ENCODE measurements around the gene MDFIC.

MDFIC gene

DNA sequence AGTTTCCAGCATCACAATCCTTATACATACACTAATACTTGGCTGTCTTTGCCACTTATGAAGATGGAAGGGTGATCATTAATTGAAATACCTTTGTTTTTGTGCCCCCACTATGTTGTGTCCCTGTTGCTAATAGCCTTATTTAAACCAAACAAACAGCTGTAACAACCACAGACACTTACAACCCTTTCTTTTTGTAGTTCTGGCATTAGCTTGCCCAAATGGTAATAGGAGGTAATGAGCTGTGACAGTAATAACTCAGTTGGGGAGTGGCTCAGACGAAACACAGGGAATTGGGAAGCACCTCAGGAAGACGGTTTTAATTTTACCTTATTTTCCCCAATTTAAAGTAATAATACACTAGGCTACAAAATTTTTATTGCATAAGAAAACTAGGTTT lies 83.4 kb downstream of the MDFIC start:
- DNase-seq, result no peak

DNA sequence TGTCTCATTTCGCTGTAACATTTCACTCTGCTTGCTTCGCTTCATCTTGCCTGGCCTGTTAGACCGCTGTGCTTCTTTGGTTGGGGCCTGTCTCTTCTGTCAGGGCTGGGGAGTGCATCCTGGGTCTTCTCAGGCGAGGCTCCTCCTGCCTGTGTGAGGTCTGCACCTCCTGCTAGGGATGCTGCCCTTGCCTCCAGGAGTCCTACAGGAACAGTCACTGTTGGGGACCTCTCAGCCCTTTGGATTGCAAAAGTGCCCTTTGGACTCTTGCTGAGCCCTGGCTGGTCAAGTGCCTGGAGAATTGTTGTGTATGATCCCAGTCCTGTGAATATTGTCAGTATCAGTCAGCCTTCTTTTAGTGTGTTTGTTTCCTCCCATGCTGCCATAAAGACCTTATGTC lies 84.1 kb downstream of the MDFIC start:
- DNase-seq, result no peak

DNA sequence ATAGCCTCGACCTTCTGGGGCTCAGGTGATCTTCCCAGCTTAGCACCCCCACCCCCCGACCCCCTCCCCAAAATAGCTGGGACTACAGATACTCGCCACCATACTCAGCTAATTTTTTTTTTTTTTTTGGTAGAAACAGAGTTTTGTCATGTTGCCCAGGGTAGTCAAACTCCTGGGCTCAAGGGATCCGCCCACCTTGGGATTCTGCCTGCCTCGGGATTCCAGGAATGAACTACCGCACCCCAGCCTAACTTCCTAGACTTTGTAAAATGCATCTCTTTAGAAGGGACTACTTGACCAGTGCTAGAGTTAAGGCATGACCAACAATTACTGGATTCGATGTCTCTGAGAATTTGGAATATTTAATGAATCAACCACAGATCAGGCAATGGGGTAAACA lies 85.9 kb downstream of the MDFIC start:
- DNase-seq, result no peak

DNA sequence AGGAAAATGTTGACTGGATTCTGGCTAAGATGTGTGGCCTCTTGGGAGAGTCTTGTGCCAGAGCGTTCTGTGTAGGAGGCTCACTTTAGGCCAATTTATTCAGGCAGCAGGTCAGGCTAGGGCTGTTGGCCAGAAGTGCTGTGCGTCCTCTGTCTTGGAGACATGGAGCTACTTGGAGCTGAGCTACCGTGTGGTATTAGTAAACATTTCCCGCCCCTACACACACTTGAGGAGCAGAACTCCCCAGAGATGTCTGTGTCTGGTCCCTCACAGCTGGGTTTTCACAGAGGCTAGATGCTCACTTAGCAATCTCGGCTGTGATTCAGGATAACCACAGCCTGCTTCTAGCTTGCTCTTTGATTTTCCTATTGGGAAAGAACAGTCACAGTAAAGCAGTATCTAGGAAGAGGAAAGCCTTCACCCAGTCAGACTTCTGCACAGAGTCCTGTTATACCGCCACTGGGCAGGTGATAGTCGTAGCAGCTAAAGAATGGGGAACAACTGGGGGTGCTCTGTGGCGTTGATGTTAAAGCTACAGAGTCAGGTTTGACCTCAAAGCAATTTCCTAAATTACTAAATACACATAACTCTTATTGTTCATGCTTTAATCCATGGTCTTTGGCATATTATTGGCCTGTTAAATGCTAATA lies 86.7 kb downstream of the MDFIC start:
- DNase-seq, result no peak

DNA sequence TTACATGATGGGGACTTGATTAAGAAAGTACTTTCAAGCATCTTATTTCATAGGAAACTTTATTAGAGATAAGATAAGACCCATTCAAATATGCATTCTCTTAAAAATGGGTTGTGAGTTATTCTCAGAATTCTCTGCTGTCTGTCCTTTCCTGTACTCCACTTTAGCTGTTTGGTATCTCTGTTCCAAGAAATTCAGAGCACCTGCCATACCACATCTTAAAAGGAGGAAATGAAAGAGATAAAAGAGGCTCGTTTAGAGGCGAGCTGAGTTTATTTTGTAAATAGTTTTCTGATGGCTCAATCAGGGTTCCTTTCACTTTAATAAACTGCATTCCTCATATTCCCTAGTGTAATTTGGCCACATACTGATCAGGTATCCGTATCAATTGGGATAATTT lies 87.2 kb downstream of the MDFIC start:
- DNase-seq, result no peak

DNA sequence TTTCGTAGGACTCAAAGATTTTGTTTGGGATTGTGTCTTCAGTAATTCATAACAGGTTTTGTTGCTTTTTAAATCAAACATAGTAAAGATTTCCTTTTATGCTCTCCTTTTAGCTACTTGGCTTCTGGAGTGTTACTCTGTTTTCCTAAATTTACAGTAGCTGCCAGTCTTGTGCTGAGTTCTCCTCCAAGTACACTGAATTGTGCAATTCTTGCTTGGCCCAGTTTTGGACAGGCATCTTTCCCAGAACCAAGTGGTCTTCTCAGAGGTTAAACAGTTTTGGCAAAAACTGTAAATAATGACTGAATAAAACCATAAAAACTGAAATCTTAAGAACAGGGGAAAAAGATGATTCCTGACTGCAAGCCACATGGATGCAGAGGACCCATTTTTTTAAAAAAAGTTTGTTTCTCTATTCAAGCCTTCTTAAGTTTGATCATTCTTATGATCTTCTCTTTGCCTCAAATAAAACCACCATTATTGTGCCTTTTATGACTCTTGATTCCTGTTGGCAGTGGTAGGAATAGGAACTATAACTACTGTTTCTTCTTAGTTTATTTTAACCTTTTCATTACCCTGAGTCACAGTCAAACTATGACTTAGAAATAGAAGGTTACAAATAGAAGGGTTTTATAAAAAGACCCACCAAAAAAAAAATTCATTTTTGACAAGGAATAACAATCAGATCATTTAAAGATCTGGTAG lies 88.0 kb downstream of the MDFIC start:
- DNase-seq, result no peak

DNA sequence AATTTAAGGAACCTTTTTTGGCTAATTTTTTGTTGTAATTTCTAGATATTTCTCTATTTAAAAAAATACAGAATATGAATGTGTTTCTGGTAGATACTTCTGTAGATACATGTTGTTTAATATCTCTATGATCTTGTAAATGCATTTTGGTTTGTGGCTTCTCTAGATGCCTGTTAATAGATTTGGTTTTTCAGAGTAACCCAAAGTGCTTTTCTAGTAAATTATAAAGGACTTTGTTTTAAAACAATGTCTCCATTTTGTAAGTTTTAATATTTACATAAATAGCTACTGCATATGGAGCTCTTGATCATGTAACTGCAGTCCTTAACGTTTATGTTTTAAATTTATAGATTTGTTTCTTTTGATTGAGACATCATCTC lies 88.5 kb downstream of the MDFIC start:
- no peak for DNase-seq

DNA sequence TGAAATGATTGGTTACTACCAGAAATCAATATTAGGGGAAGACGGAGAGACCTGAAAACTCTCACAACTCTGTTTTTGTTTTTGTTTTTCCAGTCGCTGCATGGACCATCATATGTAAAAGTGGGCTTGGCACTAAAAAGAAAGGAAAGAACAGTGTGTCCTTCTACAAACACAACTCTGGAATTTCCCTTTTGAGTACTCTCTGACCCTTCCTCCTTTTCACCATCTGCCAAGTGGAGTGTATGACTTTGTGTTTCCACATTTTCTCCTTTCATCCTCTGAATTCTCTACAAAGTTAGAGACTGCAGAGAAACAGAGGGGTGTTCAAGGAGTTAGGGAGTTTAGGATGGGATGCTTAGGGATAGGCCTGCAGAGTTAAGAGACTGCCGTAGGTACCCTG lies 92.0 kb downstream of the MDFIC start:
- no peak for DNase-seq

DNA sequence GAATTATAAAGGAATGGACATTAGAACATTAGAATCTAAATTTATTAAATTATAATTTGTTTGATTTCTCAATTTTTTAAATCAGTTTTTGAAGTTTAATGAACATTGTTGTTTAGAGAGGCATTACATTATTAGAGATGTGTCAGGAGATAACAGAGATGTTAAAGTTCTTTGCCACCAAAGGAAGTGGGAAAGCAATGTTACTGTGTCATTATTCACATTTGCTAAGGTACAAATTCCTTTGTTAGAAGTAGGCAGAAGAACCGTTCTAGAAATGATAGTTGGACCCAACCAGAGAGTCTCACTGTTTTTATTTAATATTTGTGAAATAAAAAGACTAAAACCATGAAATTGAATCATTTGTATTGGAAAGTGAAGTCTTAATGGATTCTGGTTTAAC lies 92.9 kb downstream of the MDFIC start:
- no peak for DNase-seq

DNA sequence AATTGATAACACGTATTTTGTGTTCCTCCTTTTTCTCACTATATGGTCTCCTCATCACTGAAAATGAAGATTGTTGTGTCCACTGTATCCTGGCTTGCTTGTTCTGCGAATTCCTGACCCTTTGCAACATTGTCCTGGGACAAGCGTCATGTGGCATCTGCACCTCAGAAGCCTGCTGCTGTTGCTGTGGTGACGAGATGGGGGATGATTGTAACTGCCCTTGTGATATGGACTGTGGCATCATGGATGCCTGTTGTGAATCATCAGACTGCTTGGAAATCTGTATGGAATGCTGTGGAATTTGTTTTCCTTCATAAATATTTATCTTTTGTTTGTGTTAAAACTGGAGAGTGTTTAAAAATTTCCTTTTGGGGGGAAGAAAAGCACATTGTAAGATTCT lies 93.7 kb downstream of the MDFIC start:
- DNase-seq, result no peak

DNA sequence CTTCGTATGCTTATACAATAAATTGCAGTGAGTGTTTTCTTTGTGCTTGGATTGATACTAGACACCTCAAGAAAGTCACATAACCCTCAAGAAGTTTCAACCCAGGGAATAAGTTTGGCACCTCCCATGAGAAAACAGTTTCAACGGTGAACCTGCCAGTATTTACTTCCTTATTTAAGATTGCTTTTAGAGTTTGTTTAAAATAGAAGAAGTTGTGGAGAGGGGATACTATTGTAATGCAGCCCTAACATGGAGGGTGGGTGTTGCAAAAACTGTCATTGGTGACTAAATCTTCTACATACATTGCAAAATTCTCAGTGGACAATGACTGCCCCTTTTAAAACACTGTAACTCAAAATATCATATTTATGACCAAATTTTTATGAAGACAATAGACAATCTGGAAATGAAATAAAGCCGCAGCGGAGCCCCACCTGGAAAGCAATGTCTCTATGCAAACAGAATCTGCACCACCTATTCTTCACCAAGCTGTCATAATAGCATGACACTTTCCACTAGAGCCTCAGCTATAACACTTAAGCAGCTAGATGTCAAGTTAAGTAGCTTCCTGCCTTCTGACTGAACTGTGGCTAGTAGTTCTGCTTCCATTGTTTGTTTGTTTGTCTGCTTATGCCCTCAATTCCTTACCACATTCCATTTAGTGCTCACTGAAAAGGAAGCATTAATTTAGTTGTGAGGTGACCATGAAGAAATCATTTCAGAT lies 98.2 kb downstream of the MDFIC start:
- DNase-seq, result no peak

DNA sequence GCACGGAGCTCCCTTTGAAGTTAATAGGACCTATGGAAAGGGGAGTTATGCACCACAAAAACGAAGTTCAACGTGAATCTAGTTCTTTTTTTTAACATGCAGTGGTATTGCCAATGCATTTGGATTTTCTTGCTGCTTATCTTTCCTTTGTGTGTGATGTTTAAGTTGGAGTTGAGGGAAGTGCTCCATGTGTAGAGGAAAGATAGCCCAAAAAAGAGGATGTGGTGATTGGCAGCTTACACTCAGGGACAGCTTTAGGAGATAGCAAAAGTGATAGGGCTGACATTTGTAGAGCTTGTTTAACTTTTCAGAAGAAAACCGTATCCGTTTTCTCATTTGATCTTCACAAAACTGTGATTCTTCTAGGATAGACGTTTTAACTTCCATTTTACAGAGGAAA lies 101.3 kb downstream of the MDFIC start:
- no peak for DNase-seq

DNA sequence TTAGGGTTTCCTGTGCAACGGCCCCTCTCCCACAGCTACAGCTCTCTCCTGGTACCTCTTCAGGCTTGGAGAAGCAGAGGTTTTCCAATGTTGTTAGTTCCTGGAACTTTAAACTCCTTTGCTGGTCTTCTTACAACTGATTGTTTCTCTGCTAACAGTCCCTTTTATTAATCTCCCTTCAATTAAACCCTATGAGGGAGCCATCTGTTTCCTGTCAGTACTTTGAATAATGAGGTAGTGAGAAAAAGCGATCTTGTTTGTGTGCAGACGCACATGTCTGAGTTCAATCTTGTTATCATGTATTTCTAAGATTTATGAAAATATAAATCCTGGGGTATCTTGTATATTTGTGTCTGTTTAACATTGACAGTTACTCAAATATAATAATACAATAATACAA lies 102.4 kb downstream of the MDFIC start:
- no peak for DNase-seq

DNA sequence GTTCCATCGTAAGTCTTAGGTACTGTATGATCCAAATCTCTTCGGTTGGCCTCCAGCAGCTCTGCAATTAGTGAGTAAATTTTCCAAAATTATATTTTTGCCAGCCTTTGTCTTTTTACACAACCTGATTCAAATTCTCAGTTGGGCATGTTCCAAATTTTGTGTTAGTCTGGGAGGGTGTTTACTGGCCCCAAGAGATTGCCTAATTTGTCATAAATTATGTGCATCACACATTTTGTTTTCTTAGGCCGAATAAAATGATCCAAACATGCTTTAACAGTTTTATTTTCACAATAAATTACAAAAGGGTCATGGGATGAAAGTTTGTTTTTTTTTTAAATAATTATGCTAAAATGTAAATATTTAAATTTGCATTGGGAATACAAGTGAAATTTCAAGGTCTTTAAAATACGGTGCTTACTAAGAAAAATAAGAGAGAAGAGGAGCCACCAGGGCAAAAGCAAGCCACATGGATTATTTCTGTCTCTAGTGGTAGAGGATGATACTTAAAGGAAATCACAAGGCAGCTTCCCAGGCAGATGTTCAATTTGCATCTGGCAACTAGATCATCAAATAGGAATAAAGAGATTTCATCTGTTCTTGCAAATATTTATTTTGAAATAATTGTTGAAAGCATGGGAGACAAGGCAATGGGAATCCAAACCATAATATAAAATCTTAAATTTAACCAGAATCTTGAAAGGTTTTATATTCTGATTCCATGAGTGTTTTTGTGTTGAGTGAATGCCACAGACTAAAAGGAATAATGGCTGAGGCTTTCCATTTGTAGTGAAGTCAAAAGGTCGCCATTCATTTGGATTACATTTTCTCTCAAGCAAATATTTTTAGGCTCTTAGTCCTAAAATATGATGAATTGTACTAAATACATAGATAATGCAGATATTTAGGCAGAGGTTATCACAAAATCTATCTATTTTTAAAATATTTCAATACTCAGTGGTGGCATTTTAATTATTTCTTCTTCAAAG lies 111.1 kb downstream of the MDFIC start:
- no peak for DNase-seq

DNA sequence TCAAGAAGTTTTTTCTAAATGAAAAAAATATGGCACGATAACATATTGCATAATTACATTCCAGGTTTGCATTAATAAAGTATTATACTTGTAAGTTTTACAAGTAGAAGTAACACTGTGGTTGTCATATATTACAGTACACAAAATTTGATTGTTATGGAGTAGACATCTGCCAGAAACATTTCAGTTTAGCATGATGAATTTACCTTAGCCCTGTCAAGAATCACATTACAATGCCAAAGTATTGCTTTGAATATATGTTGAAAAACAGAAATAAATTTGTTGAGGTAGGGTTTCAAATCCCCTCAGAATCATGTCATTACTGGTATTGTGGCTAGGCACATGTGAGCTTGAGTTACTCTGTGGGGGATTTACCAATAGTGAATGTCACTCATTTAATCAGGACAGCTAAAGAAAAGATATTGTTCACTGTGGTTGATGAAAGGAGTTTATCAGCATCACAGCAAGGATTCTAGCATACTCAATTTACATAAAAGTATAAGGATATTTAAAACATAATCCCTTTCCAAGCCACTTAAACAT lies 112.1 kb downstream of the MDFIC start:
- DNase-seq, result no peak

DNA sequence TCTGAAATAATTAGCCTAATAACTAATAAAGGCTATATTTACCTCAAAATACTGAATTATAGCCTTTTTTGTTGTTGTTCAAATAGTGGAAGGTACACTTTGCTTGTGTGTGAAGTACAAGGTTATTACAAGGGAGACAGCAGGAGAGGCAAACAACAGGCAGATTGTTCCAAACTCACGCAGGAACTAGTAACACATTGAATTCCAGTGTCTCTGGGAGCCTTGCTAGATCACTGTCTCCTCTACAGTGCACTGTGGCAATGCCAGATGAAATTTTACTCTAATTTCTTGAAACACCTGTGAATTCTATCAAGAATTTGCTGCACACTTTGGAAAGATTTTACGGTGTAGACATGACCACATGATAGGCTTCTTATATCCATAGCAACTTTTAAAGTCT lies 112.6 kb downstream of the MDFIC start:
- DNase-seq, result no peak

DNA sequence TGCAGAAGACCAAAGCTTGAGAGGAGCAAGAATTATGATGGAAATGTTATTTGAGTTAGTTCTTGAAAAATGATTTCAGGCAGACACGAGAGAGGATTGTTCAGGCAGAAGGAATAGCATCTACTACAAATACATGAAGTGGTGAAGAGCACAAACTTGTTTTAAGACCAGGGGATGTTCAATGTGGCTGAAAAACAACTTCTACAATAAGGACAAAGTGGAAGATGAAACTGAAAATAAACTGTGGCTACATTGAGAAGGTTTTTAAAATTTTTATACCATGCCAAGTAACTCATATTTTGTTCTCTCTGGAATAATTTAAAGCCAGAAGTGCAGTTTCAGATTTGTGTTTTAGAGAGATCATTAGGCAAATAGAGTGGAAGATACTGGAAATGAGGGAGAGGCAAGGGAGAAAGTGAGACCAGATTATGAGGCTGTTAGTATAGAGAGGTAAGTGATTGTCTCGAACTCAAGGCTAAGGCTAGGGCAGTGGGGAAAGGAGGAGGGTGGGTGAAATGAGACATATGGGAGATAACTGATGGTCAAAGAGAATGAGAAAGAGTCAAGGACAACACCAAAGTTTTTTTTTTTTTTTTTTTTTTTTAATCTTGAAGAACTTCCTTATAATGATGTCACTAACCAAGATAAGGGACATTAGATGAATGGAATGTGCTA lies 115.4 kb downstream of the MDFIC start:
- no peak for DNase-seq

DNA sequence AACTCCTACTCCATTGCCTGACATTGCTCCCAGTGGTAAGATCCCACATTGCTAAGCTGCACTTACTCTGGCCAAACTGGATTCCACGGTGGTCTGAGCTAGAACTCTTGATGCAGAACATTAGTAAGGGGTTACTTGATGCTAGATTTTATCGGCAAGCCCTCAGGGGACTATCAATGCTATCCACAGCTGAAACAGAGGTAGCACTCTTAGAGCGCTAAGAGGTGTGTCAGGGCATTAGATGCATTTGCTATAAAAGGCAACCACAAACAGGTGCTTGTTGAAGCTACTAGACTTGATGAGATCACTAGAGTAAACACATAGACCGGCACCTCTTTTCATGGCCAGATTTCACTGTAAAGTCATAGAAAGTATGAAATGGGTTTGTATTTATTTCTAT lies 116.3 kb downstream of the MDFIC start:
- DNase-seq, result no peak

DNA sequence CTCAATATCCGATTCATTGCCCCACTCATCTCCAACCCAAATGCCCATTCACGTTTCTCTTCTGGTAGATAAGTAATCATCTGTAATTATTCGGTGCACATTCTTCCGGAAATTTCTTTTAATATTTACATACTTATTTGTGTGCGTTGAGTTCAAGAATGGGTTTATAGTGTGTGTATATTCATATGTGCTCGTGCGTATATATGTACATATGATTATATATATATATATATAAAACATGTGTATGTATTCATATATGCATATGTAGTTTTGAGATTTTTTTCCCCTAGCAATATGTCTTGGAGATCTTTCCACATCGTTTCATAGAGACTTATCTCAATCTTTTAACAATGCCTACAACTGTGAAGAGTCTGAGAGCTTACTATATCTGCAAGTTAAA lies 118.2 kb downstream of the MDFIC start:
- DNase-seq, result no peak

DNA sequence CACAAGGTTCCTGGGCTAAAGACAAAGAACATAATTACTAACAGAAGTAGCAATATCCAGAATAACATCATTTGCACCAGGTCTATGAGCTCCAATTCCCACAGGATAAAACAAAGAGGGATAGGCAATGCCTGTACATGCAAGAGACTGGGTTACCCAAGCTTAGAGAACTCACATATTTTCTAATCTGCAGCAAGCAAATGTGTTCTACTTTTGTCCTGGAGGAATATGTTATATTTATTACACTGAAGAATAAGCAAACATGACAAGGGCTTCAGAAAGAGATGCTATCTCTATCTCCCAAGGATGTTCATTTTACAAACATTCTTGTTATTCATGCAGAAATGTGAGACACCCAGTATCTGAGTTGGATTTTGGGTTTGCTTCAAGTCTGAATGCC lies 118.6 kb downstream of the MDFIC start:
- no peak for DNase-seq

DNA sequence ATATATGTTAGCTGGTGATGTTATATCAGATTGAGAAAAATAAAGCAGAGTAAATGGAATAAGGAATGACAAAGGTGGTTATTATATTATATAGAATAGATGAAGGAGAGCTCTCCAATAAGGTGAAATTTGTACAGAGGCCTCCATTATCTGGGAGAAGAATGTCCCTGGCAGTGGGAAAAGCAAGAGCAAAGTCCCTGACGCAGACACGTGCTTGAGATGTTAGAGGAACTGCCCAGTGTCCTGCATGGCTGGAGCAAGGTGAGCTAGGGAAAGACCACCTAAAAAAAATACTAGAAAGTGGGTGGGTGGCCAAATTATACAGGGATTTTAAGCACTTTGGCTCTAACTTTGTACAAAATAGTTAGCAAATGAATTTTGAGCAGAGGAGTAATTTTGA lies 120.7 kb downstream of the MDFIC start:
- no peak for DNase-seq

DNA sequence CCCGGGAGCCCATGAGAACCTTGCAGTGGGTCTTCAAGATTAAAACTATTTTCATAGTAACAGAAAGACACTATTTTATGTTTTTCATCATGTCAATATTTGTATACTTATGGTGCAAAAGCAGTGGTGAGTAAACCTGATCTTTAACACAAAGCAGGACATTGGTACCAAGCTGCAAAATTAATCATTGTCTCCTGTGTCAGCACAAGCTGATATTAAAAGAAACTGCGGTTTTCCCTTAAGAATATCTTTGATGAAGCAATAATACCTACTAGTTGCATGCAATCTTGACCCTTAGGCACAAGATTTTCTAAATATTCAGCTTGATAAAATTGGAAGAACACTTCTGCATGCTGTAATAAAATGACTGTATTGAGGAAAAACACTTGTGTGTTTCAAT lies 121.7 kb downstream of the MDFIC start:
- no peak for DNase-seq
